Peyer's patch (tissue), 4 donors: ENCODE results near the gene DHTKD1.

Source experiments
- POLR2A ChIP-seq, 2 donors: fragments of 450-650 bp; IDR thresholded peaks; one replicate each; pipeline ENCODE4 v1.5.1; 2017; ENCODE audit warnings: antibody characterized with exemption in 2 of 2, mild to moderate bottlenecking in 2 of 2, moderate library complexity in 2 of 2
- TF ChIP-seq, protein P1 (sequence below), 6 experiments: fragments of 450-650 bp in 4 of 6; fragments of 200-600 bp in 2 of 6; sonication (generic) in 1 of 6; IDR thresholded peaks; one replicate each; pipeline ENCODE4 v1.5.1; 2017 to 2019; ENCODE audit warnings: antibody characterized with exemption in 6 of 6, mild to moderate bottlenecking in 3 of 6, moderate library complexity in 1 of 6

- TF ChIP-seq, protein P1, sequence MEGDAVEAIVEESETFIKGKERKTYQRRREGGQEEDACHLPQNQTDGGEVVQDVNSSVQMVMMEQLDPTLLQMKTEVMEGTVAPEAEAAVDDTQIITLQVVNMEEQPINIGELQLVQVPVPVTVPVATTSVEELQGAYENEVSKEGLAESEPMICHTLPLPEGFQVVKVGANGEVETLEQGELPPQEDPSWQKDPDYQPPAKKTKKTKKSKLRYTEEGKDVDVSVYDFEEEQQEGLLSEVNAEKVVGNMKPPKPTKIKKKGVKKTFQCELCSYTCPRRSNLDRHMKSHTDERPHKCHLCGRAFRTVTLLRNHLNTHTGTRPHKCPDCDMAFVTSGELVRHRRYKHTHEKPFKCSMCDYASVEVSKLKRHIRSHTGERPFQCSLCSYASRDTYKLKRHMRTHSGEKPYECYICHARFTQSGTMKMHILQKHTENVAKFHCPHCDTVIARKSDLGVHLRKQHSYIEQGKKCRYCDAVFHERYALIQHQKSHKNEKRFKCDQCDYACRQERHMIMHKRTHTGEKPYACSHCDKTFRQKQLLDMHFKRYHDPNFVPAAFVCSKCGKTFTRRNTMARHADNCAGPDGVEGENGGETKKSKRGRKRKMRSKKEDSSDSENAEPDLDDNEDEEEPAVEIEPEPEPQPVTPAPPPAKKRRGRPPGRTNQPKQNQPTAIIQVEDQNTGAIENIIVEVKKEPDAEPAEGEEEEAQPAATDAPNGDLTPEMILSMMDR (IDR thresholded peaks at IDR 0.05), result no peak
- TF ChIP-seq POLR2A (IDR thresholded peaks at IDR 0.05), result no peak
Observed at GRCh38 chr10:12081470-12081869, 12.7 kb downstream of the DHTKD1 start.
